NCI-H2171 (cell line): ENCODE results near the gene ATP2B1.

Source experiments
- DNase-seq: peaks from one replicate; lab custom pipeline; 2025; lab: John Stamatoyannopoulos, UW

Gene ATP2B1

DNA sequence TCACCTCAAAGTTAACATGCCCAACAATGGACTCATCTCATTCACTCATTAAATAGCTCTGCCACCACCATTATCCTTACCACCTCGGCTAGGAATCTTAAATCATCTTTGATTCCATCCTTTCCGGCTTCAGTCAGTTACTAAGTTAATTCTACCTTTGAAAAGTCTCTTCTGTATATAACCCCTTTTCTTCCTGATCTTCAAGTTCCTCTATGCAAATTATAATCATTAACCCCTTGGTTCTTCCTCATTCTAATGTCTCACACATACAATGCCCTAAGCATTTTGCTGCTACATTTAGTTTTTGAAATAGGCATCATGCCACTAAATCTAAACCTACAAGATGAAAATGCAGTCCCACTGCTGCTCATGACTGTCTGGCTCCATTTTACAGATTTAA, 51.6 kb downstream of the ATP2B1 start:
- DNase-seq, result no peak

DNA sequence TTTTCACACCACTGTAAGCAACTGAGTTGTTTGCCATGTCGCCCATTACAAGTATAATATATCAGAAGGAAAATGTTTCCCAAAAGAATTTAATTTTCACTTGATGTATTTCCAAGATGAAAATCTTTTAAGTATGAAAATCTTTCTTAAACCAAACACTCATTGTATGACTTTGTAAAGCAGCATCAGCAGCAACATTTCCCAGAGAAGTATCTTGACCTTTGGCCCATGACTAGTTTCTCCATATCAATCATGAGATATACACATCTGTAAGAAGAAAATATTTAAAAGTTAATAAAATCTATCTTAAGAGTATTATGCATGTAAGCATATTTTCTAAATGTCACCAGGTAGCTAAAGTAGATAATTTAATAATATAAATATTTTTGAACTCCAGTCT, 52.8 kb downstream of the ATP2B1 start:
- DNase-seq, result no peak

DNA sequence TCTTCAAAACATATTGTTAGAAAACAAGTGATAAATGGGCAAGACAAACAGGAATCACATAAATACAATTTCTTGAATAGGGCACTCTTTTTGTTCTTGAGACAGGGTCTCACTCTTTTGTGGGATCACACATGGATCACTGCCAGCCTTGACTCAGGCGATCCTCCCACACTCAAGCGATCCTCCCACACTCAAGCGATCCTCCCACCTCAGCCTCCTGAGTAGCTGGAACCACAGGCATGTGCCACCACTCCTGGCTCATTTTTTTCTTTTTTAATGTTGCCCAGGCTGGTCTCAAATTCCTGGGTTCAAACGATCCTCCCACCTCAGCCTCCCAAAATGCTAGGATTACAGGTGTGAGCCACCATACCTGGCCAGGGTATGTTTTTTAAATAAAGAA, 57.4 kb downstream of the ATP2B1 start:
- no peak for DNase-seq

GRCh38 chr12:89650239-89650638, 58.4 kb downstream of the ATP2B1 start:
- DNase-seq, result no peak

GRCh38 chr12:89649820-89650219, 58.8 kb downstream of the ATP2B1 start:
- no peak for DNase-seq

- DNase-seq, result no peak
Measured at GRCh38 chr12:89649139-89649538, 59.5 kb downstream of the ATP2B1 start.

- no peak for DNase-seq
Measured at GRCh38 chr12:89648211-89648930, 60.3 kb downstream of the ATP2B1 start.

DNA sequence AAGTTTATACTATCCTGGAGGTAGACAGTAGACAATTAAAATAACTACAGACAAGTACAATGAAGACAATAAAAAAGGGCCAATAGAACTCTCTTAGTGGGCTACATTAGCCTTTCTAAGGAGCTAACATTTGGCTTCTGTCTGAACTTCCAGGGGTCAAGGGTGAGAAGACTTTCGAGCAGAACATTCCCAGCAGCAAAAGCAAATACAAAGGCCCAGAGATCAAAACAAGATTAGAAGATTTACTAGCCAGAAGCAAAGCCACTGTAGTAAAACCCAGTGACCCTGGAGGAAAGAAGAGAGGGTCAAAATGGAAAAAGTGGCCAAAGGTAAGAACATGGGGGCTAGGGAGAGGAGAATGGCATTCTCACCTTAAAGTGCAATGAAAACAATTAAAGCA, 63.2 kb downstream of the ATP2B1 start:
- DNase-seq, result no peak

DNA sequence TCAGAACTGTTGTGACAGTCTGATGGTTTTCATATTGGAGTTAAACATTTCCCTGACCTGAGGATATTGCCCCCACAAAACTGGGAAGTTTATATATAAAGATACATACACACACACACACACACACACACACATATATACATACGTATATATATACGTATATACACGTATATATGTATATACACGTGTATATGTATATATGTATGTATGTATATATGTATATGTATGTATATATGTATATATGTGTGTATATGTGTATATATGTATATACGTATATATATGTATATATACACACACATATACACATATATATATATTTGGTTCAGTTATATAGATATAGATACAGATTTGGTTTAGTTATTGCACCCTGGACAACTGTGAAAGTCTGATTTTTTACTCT, 65.7 kb downstream of the ATP2B1 start:
- DNase-seq, result no peak

DNA sequence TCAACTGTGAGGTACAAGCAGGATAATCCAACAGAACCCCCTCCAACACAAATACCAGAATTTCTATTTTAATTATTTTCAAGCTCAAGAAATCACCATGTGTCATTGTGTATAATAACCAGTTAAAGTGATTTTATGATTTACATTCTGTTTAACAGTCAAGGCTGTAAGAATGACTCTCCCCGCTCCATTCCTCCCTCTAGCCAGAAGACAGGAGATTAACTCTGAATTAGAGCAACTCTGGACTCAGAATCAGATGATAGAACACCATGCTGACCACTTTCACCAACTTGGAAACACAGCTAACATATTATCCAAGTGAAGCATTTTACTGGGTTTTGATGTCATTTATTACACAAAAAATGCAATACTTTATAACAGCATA, 71.9 kb downstream of the ATP2B1 start:
- no peak for DNase-seq

DNA sequence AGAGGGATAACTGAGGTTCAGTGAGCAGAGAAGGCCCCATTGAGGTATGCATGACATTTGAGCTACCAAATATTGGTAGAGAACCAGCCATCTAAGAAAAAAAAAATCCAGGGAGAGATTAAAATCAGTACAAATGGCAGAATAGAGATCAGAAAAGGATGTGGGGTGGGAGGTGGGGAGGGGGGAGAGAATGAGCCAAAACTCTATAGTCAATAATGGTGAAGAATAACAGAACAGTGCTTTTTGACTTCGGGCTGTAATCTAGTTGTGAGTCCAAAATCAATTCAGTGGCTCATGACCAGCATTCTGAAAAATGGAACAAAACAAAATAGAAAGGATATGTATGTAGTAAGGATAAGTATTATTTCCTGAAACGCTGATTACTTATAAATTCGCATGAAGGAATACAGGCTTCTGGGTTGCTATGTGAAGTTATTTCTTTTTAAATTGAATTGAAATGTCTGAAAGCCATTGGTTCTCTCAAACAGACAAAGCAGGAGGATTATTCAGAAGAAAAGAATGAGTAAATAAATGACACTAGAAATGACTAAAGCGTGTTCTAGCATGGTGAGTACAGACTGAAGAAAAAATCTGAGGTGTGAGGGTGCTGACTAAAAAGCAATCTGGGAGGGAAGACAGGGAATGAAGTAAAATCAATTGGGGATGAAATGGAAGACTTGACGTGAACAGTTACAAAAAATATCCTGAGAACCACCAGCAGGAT, 72.4 kb downstream of the ATP2B1 start:
- no peak for DNase-seq

DNA sequence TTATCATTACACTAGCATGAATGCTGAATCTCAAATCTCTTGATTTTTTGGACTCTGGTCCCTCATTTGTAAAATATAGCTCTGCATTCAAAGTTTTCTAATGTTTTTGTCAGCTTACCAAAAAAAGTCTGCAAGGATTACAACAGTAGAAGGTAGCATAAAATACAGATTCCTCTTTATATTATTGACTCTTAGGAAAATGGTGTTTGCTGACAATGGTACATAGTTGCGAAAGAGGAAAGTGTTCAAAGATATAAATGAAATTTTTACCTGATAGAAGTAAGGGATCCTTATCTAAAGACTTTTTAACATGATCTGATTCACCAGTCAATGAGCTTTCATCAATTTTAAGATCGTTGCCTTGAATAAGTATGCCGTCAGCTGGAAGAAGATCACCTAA, 74.1 kb downstream of the ATP2B1 start:
- no peak for DNase-seq

DNA sequence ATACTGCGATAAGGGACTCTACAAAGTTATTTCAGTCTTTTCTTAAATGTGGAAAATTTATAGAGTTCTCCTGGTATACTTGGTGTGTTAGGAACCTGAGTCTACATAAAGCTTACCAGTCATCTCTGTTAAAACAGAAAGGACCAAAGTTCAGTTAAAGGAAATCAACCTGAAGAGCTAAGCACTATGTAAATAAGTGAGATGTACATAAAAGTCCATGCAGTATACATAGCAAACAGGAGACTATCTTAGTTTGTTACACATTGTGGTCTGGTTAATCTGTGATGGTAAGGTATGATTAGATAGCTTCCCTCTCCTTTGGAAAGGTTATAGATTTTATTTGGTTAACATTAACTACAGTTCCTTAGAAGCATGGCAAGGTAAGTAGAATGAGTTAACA, 75.9 kb downstream of the ATP2B1 start:
- DNase-seq, result no peak

DNA sequence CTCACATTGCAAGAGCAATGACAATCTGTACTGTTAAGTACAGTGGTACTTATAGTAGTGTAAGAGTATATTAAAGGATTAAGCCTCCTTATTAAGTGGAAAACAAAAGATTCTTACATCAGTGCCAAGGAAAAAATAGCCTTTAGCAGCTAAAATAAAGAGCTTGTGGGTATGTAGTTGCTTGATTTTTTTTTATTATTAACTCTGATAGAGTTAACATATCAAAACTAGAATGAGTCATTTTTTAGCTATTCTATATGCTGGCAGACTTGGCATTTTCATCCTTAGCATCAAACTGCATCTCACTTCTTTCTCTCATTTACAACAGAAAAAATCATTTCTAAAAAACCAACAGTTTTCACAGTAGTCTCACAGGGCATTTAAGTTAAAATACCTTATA, 86.5 kb downstream of the ATP2B1 start:
- no peak for DNase-seq

- no peak for DNase-seq
Measured at GRCh38 chr12:89621521-89621920, 87.1 kb downstream of the ATP2B1 start.

DNA sequence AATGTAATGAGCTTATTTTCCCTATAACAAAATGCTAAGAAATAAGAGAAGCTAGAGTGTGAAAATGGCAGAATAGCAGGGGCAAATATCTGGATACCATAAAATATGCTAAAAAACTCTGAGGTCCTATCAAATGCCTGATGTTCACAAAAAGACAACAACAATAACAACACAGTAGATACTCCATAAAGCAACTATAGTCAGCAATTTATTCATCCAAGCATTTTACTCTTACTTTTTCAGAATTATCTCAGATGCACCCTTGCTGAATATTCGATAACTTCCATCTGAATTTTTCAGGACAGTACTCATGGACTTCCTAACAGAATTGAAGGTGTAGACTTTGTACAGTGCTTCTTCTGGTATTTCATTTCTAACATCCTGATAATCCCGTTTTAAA, 88.9 kb downstream of the ATP2B1 start:
- no peak for DNase-seq

GRCh38 chr12:89618113-89618862, 90.3 kb downstream of the ATP2B1 start:
- DNase-seq, result no peak

DNA sequence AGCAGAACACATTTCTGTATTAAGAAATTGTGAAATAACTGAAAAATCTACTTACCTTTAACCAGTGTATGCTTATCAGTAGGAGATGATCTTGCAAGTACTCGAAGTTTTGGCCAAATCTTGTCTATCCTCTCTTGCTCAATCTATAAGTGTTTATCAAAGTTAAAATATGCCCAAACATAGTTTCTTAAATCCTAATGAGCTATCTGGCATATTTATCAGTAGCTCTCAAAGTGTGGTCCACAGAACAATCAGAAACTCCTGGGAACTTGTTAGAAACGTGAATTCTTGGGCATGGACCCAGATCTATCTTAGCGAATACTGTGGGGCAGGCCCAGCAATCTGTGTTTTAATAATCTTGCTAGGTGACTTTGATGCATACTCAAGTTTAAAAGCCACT, 98.3 kb downstream of the ATP2B1 start:
- no peak for DNase-seq

DNA sequence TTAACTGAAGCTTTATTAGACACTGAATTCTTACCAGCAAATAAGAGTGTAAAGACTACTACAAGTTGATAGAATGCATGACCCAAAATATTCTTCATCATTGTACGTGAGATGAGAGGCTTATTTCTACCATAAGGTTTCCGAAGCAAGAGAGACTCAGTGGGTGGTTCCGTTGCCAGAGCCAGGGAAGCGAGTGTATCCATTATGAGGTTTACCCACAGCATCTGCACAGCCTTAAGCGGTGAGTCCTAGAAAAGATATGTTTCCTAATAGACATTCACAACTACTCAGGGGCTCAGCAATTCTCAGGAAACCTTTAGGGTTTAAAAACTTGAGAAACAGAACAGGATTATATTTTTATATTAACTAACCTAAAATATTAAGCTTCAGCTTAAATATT, 105.0 kb downstream of the ATP2B1 start:
- no peak for DNase-seq

- no peak for DNase-seq
Measured at GRCh38 chr12:89597770-89598169, 110.9 kb downstream of the ATP2B1 start.

GRCh38 chr12:89597210-89597609, 111.4 kb downstream of the ATP2B1 start:
- DNase-seq, result no peak

GRCh38 chr12:89593873-89594272, 114.8 kb downstream of the ATP2B1 start:
- no peak for DNase-seq

DNA sequence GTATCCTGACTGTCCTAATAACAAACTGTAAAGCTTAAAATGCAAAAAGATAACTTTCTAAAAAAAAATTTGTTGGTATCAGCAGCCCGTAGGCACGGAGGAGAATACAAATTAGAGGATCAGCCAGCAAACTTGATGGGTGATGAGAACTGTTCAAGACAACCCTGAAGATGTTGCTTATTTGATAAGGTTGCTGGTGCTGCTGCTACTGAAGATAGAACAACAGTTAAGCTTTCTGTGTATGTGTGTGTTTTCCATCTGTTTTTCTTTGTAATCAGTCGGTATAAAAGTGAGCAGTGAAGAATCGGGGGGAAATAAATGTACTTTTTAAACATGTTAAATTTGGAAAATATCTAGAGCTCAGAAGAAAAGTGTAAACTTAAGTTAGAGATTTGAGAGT, 115.4 kb downstream of the ATP2B1 start:
- DNase-seq, result no peak
